ENCODE results near the gene EGFL7. TPM values are rescaled to one million over a fixed set of nuclear protein-coding genes. Genes with fewer than 3 reads are reported as not detected.

EGFL7 gene
- total and polyA plus RNA-seq, 10 of the 15 experiments (the other 5 are each of a cell fraction or from before 2014, with no cell fraction given): 0.06 to 0.46 (median 0.19) TPM; not detected in 5

DNA sequence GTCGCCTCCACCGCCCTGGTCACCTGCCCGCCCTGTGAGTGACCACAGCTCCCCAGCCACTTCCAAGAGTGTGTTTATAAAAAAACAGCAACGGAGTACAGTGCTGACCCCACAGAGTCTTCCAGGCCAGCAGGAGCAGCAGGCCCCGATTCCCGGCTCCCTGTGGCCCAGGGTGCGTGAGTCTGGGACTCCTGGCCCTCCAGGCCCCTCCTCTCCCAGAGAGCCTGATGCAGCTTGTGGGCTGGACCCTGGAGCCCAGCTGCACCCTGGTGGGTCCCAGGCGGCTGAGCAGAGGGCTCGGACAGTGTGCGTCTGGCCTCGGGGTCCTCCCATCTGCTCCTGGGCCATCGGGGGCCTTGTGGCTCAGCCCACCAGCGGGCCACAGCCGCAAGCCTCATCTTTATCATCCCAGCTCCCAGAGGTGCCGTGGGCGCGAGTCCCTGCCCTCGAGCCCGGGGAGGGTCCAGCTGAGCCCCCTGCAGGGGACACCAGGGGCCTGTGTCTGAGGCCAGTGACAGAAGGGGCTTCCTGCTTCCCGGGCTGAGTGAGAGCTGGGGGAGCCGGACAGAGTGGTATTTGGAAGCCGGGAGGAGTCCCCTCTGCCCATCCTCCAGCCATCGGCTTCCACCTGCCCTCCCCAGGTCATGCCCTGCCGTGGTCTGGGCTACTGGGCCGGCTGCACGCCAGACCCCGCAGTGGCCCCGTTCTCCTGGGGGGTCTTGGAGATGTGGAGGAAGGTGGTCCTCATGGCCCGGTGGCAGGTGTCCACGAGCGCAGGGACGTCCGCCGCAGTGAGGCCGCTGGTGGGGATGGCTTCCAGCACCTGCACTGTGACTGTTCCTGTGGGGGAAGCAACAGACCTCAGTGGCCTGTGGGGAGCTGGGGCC lies 10.6 kb downstream of the EGFL7 start (continued):
- TF ChIP-seq, protein P1, sequence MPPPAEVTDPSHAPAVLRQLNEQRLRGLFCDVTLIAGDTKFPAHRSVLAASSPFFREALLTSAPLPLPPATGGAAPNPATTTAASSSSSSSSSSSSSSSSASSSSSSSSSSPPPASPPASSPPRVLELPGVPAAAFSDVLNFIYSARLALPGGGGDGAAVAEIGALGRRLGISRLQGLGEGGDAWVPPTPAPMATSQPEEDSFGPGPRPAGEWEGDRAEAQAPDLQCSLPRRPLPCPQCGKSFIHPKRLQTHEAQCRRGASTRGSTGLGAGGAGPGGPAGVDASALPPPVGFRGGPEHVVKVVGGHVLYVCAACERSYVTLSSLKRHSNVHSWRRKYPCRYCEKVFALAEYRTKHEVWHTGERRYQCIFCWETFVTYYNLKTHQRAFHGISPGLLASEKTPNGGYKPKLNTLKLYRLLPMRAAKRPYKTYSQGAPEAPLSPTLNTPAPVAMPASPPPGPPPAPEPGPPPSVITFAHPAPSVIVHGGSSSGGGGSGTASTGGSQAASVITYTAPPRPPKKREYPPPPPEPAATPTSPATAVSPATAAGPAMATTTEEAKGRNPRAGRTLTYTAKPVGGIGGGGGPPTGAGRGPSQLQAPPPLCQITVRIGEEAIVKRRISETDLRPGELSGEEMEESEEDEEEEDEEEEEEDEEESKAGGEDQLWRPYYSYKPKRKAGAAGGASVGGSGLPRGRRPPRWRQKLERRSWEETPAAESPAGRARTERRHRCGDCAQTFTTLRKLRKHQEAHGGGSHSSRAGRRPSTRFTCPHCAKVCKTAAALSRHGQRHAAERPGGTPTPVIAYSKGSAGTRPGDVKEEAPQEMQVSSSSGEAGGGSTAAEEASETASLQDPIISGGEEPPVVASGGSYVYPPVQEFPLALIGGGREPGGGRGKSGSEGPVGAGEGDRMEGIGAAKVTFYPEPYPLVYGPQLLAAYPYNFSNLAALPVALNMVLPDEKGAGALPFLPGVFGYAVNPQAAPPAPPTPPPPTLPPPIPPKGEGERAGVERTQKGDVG (CRISPR knock-in tag; IDR thresholded peaks at IDR 0.05): no peak
- TF ChIP-seq MEF2B (IDR thresholded peaks at IDR 0.05; ENCODE audit: partially characterized antibody, poor library complexity, severe bottlenecking): no peak
- no peak for TF ChIP-seq NR2C1 (IDR thresholded peaks at IDR 0.05)
- TF ChIP-seq, protein P2, sequence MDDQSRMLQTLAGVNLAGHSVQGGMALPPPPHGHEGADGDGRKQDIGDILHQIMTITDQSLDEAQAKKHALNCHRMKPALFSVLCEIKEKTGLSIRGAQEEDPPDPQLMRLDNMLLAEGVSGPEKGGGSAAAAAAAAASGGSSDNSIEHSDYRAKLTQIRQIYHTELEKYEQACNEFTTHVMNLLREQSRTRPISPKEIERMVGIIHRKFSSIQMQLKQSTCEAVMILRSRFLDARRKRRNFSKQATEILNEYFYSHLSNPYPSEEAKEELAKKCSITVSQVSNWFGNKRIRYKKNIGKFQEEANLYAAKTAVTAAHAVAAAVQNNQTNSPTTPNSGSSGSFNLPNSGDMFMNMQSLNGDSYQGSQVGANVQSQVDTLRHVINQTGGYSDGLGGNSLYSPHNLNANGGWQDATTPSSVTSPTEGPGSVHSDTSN (IDR thresholded peaks at IDR 0.05; ENCODE audit: insufficient replicate concordance, low read depth, low read length): no peak

All from GM12878 (cell line).